WI38 (cell line): ENCODE measurements around the gene RNF144B.
A peak's percentile ranks its signal among the peaks of the same experiment; 100 is the strongest.

Experiments used
- H3K4me3 ChIP-seq: 2 replicates; pipeline ENCODE4 v1.5.1; 2011; ENCODE audit warnings: low read depth, mild to moderate bottlenecking, control low read depth, low read length
- TF ChIP-seq, protein P1 (sequence below): IDR thresholded peaks from 2 replicates; pipeline ENCODE4 v1.5.1; 2012; ENCODE audit warnings: low read depth, mild to moderate bottlenecking, control low read depth, low read length

RNF144B gene

DNA sequence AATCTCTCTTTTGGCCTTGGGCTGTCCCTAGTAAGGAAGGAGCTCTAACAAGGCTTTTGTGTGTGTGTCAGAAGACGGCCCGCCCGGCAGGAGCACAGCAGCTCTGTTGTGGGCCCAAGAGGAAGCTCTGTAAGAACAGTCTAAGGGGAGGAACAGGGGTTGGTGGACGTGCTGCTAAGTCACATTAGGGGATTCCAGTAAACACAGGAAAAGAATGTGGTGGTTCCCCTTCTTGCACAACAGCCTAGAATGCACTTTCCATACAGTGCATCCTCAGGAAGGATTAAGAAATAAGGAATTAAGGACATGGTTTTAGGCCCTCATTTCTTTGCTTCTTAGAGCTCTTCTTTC is 114.5 kb downstream of the RNF144B start:
- no peak overlapping the region for H3K4me3 ChIP-seq
- TF ChIP-seq, protein P1, sequence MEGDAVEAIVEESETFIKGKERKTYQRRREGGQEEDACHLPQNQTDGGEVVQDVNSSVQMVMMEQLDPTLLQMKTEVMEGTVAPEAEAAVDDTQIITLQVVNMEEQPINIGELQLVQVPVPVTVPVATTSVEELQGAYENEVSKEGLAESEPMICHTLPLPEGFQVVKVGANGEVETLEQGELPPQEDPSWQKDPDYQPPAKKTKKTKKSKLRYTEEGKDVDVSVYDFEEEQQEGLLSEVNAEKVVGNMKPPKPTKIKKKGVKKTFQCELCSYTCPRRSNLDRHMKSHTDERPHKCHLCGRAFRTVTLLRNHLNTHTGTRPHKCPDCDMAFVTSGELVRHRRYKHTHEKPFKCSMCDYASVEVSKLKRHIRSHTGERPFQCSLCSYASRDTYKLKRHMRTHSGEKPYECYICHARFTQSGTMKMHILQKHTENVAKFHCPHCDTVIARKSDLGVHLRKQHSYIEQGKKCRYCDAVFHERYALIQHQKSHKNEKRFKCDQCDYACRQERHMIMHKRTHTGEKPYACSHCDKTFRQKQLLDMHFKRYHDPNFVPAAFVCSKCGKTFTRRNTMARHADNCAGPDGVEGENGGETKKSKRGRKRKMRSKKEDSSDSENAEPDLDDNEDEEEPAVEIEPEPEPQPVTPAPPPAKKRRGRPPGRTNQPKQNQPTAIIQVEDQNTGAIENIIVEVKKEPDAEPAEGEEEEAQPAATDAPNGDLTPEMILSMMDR = no peak

DNA sequence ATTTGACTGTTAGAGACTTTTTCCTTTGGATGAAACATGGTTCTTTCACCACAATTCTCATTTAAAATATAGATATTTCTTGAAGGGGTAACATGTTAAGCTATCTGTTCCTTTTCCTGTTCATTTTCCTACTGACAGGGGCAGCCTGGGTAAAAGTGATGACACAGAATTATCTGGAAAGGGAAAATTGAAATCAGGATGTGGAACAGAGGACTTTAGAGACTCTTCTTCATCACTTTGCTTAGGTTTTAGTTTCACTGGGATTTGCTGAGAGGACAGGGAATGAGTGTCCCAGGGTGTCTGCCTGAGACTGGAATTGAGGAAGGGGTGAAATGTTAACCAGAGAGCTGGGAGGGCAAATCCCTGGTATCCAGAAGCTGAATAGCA is 116.0 kb downstream of the RNF144B start:
- H3K4me3 ChIP-seq = no peak overlapping the region
- TF ChIP-seq, protein P1 = no peak

DNA sequence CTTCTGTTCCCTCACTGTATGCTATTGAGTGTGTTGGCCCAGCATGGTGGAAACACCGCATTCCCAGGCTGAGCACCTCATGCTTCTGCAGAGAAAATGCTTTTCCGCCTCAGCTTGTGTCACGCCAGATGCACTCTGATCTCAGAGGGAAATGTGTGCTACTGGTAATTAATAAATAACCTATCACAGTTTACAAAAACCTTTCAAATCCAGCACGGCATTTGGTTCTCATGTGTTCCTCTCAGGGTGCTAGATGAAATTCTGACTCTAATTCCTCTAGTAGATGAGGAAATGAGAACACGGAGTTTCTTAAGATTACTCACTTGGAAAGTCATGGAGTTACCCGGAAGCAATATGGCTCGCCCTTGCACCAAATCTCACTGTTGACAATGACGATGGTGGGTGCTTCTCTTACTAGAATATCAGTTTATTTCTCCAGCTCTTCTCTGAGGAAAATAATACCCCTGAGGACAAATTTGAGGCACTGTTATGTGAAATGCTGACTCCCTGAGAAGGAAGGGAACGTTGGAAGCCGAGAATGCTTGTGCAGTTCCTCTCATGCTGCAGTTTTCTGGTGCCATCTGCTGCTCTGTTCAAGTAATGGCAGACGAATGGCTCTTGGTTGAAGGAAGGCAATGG is 116.6 kb downstream of the RNF144B start:
- no peak overlapping the region for H3K4me3 ChIP-seq
- TF ChIP-seq, protein P1 = peak; percentile 84

DNA sequence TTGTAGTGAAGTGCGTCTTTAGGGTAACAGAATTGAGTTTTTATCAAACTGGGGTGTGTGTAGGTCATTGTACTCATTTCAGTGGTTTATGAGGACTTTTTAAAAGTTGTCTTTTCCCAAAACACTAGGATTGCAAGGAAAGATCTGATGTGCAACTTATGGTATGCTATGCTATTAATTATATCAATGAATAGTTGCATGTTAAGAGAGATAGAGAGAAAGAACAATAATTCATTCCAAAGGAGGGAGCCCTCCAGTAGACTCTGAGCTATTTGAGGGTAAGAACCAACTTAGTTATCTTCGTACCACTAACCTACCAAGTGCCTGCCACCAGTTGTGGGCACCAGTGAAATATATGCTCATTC is 117.1 kb downstream of the RNF144B start:
- no peak overlapping the region for H3K4me3 ChIP-seq
- TF ChIP-seq, protein P1 = no peak

DNA sequence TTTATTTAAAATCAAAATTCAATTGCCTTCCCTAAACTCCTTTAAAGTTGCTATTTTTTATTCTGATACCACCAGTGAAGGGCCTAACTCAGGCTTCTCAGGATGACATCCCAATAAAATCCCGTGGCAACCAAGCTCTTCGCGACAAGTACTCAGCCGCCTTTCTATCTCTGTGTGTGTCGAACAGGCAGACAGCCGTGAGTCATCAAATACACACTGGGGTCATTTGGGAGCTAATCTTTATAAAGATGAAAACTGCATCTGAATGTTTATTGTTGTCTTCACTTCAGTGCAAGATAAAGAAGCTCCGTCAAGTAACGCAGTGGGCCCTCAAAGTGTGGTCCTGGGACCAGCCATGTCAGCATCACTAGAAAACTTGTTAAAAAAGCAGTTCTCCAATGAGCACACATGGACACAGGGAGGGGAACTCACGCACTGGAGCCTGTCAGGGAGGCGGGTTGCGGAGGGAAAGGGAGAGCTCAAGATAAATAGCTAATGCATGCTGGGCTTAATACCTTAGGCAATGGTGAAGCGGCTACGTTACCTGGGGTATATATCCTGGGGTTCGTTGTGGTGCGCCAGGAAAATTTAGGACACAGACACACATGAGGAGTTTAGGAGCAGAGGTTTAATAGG is 119.3 kb downstream of the RNF144B start:
- TF ChIP-seq, protein P1 = no peak
- no peak overlapping the region for H3K4me3 ChIP-seq

DNA sequence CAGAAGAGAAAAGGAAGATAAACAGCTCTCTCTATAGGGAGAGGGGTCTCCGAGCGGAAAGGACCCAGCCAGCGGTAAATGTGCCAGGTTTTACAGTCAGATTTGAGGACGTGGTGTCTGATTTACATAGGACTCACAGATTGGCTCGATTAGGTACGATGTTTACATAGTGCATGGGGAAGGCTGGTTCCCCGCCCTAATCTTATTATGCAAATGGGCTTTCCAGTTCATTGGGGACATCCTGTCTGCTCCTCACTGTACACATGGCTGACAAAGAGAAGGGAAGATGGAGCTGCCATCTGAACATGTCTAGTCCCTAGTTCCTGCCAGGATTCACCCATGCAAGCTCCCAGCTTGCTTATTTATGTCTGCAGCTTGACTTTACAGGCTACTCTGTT is 119.9 kb downstream of the RNF144B start:
- TF ChIP-seq, protein P1 = no peak
- no peak overlapping the region for H3K4me3 ChIP-seq

DNA sequence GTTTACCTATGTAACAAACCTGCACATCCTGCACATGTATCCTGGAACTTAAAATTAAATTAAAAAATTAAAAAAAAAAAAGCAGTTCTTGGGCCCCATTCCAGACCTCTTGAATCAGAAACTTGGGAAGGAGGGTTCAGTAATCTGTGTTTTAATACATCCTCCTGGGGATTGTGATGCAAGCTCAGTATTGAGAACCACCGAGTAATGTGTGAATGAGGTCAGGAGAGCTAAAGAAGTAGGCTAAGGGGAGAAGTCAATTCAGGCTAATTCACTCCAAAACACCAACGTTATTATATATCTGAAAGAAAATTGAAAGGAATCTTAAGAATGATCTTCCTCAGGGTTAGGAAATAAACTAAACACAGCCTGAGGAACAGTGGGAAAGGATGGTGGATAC is 120.4 kb downstream of the RNF144B start:
- H3K4me3 ChIP-seq = no peak overlapping the region
- TF ChIP-seq, protein P1 = no peak
